H1 (cell line): ENCODE data around the gene CEP70. TPM values are rescaled to one million over a fixed set of nuclear protein-coding genes. Genes with fewer than 3 reads are reported as not detected.

Experiments
- ASH2L ChIP-seq: fragments of 200-600, 300-600 bp; sonication (generic); IDR thresholded peaks from one replicate; pipeline ENCODE4 v1.7.1; 2017; ENCODE audit warnings: low read length
- EP300 ChIP-seq, 2 experiments: IDR thresholded peaks; 1 replicate in 1 of 2; 2 replicates in 1 of 2; pipeline ENCODE4 v1.6.1; 2011 to 2012; ENCODE audit warnings: low read depth in 2 of 2, low read length in 2 of 2, mild to moderate bottlenecking in 2 of 2, borderline replicate concordance in 1 of 2, inconsistent platforms in 1 of 2, moderate library complexity in 1 of 2
- KDM4A ChIP-seq: IDR thresholded peaks from one replicate; pipeline ENCODE4 v1.7.1; 2012; ENCODE audit warnings: low read depth, mild to moderate bottlenecking, moderate library complexity, low read length, inconsistent platforms; ENCODE audit not compliant: severe bottlenecking
- MAFK ChIP-seq: IDR thresholded peaks from 2 replicates; pipeline ENCODE4 v1.6.1; 2012; ENCODE audit warnings: low read depth, mild to moderate bottlenecking, improper control_type of control experiment, low read length
- polyA plus RNA-seq, 7 experiments: library from polyadenylated mRNA; depleted of rRNA in 3 of 7; stranded (reverse) in 5 of 7; unstranded in 2 of 7; fragments of >200 nt in 5 of 7; fragments of 200-250 nt in 2 of 7; gene quantifications; 1 replicate in 5 of 7; 2 replicates in 1 of 7; 4 replicates in 1 of 7; pipeline versions ENCODE4 v1.2.1 to v1.2.3, GENCODE V29; 2011 to 2013; ENCODE audit warnings: missing spikeins in 2 of 7, mixed read lengths in 2 of 7
- total RNA-seq: library from RNA; stranded (reverse); fragmentation: NEBNext Ultra II Directional; extraction: Animal tissue kit (Norgen Biotek cat#: 25700); gene quantifications from 2 replicates; pipeline ENCODE4 v1.2.1, GENCODE V29; 2021

The CEP70 gene
- total and polyA plus RNA-seq, 2 of the 8 experiments (the other 6 are each of a cell fraction or from before 2014, with no cell fraction given) = 3.9 to 26.2 TPM

DNA sequence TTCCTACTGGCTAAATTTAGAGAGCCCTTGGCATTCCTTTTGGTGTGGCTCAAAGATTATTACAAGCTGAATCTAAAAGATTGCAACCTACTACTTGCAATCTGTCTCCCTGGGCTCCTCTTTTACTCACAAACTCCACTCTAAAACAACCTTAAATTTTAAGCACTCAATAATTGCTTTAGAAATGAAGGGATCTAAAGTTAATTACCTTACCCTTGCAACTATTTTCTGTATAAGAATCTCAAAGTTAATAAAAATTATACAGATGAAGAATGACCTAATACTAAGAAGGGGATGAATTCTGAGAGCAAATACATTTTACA lies 99.5 kb downstream of the CEP70 start (continued):
- no peak for TF ChIP-seq MAFK
- no peak for TF ChIP-seq KDM4A
- no peak for TF ChIP-seq EP300 (IDR thresholded peaks at IDR 0.05; ENCODE audit: borderline replicate concordance in 1 of 2, low read depth in 2 of 2, low read length in 2 of 2)
- no peak for TF ChIP-seq ASH2L
